Activated CD8-positive, alpha-beta memory T cell treated with anti-CD3 and anti-CD28 coated beads for 24 hours (primary cell): ENCODE measurements around the gene SNX33.
"Not testable (repeated sequence)": the region's sequence is repeated elsewhere in the genome, so short reads cannot be mapped to it uniquely, and the experiment has no call there.

Experiments used
- DNase-seq: peaks from one replicate; pipeline ENCODE4 v3.0.0-alpha.2; 2020

SNX33 gene

DNA sequence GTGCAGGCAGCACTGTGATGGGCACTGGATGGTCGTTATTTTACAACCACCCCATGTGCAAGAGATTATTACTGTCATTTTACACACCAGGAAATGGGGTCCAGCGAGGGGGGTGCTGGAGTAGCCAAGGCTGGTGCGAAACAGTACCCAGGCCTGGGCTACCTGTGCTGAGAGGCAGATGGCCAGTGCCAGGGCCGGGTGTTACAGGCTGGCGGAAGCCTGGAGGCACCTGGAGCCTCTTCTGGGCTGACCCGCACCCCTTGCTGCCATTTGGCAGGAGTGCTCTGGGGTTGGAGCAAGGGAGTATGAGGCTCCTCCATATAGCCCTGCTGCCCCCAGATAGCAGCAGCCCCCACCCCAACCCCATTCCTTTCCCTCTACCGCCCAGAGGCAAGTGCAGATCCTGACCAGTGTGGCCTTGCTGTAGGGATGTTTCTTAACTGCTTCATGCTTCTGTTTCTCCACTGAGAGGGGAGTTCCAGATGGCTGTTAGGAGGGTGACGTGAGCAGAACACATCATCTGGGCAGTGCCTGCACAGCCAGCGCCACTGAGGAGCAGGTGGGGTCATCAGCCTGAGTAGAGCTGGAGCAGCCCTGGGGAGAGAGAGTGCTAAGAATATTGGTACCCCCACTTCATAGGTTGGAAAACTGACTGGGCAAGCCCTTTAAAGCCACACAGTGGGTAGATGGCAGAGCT lies 15.3 kb downstream of the SNX33 start:
- no peak for DNase-seq

DNA sequence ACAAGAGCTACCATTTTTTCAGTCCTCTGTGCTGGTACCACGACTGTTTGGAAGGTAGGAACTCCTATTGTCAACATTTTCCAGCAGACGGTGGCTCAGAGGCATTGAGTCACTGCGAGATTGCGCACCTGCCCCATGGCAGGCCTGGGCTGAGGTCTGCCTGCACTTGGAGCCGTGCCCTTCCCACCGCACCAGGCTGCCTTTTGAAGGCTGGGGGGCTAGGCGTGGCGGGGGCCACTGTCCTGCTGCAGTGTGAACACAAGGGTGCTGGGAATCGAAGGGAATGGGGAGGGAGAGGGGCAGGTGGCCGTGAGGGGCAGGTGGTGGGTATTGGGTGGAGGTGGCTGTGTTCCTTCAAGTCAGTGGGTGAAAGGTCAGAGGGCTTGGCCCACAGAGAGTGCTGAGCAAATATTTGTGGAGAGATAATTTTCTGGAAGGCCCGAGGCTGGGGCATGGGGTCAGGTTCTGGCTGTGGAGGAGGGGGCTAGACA lies 16.3 kb downstream of the SNX33 start:
- DNase-seq = no peak

DNA sequence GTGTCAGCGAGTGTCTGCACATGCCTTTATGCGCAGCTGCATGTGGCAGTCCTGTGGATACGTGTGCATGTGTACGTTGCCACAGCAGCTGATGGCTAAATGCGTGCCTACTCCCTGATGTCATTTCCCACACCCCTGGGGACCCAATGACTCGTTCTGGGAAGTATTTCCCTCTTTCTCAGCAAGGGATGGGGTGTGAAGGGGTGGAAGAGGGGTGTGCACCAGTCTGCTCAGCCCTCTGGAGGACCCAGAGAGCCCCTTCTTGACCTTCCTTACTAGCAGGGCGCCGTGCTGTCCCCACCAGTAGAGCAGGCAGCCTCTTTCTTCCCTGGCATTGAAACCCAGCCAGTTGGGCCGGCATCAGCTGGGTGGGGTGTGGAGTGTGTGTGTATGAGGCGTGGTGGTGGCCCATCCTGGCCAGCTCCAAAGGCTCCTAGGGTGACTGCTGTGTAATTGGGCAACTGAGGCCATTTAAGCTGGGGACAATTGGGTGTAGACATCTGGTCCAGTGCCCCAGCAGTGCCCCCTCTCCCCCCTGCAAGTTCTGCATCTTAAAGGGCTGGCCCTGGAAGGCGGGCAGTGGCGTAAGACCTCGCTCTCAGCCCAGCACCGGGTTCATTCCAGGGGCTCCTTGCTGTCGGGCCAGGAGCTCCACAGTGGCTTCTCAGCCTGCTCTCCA lies 19.2 kb downstream of the SNX33 start:
- DNase-seq = no peak

DNA sequence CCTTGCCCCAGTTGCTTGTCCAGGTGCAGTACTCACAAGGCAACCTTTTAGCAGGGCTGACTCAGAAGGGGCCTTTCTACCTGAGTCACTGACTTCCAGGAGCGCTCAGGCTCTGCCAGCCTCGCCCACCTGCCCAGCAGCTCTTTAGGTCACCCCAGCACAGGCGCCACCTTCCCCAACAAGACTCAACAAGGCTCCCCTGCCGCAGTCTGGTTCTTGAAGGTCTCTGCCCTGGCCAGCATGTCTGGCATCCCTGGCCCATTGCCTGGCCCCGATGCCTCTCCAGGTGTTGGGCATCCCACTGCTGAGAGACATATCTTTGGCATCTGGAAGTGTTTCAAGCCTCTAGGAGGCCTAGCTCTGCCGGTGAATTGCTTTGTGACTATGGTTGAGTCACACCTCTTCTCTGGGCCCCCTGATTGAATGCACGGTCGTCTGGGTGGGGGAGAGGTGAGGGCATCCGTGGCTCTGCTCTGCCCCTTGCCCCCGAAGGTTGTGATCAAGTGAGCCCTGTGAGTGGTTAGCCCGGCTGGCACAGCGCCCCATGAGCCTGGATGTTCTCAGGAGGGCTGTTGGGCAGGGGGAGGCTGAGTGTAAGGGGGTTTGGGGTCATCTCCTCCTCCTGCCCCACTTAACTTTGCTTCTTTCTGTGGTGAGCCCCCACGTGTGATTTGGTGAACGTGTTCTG lies 21.6 kb downstream of the SNX33 start:
- no peak for DNase-seq

DNA sequence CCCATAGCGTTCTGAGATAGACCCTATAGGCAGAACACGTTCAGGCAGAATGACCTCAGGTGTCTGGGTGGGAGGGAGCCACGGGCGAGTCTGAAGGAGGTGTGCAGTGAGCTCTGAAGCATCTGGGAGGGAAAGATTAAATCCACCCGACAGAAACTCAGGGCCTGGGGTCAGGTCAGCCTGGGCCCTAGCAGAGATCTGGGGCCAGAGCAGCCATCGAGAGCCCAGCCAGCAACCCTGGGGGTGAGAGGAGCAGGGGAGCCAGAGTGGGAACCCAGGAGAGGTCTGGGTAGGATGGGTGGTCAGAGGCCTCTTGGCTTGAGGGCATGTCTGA lies 22.1 kb downstream of the SNX33 start:
- DNase-seq = no peak

GRCh38 chr15:75671730-75672602 lies 24.3 kb downstream of the SNX33 start:
- DNase-seq = no peak

GRCh38 chr15:75672646-75673425 lies 25.1 kb downstream of the SNX33 start:
- DNase-seq = no peak

DNA sequence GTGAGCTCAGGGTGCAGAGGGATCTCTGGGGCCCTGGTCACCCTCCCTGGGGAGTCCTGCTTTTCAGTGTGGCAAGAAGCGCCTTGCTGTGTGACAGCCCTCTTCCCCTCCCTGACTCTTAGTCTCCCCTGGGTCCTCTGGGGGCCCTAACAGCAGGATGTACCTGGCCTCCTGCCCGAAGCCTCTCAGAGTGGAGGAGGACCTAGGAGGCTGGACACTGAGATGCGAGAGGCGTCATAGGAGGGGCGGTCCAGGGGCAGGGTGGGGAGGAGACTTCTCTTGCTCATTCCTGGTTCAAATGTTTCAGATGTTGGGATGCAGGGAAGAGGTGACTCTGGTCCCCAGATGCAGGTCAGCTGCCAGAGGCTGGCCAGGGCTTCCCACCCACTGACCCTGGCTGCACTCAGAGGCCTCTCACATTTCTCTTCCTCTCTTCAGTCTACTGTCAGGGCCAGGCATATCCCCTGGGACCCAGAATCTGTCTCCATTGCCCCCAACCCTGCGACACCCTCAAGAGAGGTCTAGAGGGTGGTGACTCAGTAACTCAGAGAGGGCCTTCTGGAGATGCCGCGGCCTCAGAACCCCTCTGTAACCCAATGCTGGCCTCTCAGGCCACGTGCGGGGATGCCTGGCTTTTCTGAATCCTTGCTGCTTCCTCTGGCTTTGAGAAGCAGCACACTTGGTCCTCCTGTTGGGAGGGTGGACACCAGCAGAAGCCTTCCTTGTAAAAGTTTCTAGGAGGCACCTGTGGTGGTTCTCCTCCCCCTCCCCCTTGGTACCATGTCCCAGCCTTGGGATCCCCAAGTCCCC lies 25.9 kb downstream of the SNX33 start:
- no peak for DNase-seq

- no peak for DNase-seq
Observed at GRCh38 chr15:75674366-75674765, 26.7 kb downstream of the SNX33 start.

- no peak for DNase-seq
Observed at GRCh38 chr15:75675579-75676404, 28.1 kb downstream of the SNX33 start.

GRCh38 chr15:75676688-75677464 lies 29.2 kb downstream of the SNX33 start:
- no peak for DNase-seq

GRCh38 chr15:75677465-75678323 lies 30.0 kb downstream of the SNX33 start:
- DNase-seq = no peak

DNA sequence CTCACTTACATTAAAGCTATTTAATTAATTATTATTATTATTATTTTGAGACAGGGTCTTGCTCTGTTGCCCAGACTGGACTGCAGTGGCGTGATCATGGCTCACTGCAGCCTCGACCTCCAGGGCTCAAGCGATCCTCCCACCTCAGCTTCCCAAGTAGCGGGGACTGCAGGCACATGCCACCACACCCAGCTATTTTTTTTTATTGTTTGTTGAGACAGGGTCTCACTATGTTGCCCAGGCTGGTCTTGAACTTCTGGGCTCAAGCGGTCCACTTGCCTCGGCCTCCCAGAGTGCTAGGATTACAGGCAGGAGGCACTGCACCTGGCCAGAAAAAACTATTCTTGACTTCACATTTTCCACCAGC lies 30.6 kb downstream of the SNX33 start:
- DNase-seq = not testable (repeated sequence)

GRCh38 chr15:75680007-75680789 lies 32.5 kb downstream of the SNX33 start:
- DNase-seq = no peak

GRCh38 chr15:75682181-75683135 lies 34.7 kb downstream of the SNX33 start:
- no peak for DNase-seq

DNA sequence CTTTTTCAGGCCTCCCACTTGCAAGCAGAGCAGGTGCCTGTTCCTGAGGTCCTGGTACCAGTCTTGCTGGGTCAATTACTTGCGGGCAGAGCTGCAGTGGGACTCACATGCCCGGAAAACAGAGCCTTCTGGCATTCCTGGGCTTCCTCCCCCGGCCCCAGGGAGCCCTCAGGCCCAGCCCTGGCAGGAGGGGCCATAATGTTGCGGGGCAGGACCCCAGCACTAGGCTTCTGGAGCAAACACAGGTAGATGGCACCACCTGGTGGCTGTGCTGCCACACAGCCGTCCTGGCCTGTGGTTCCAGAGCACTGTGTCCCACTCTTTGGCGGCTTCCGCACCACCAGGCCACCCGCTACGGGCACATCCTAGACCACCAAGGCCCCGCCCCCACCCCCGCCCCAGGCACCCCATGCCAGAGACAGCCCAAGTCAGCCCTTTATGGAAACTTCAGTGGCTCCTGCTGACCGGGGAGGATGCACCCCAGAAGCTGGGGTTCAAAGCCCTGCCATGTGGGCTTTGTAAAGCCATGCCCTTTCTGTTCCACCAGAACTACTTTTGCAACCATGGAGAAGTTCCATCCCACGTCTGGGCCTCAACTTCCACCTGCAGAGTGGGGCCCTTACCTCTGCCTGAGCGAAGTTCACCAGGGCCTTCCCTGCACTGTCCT lies 36.1 kb downstream of the SNX33 start:
- DNase-seq = peak; percentile 88
